Left colon (tissue), 2 donors: ENCODE data around the gene PLOD1. TPM values are rescaled to one million over a fixed set of nuclear protein-coding genes. Genes with fewer than 3 reads are reported as not detected.
"Not testable (repeated sequence)": the region's sequence is repeated elsewhere in the genome, so short reads cannot be mapped to it uniquely, and the experiment has no call there.

Source experiments
- ATAC-seq: fragments of 200-7000 bp; cut with Tn5 transposase; one replicate; pipeline ENCODE4 v1.9.1; 2020; ENCODE audit warnings: mild to moderate bottlenecking, moderate library complexity
- DNase-seq, 2 donors: peaks; one replicate each; pipeline ENCODE4 v3.0.0-alpha.2; 2020
- intact Hi-C, 2 donors: fragments of 100-400 bp; cut with DNase I in 1 of 2; cut with micrococcal nuclease in 1 of 2; formaldehyde crosslinking; loops; one replicate each; pipeline versions ENCODE4 v1.11.2 to v1.14.0; 2022; cut with DNase I, micrococcal nuclease
- total RNA-seq, 2 donors: library from RNA; stranded (reverse); fragmentation: NEBNext Ultra II Directional; extraction: Animal tissue kit (Norgen Biotek cat#: 25700); gene quantifications; one replicate each; pipeline ENCODE4 v1.2.1, GENCODE V29; 2021
- donor health status: DM: no; HTN: no; CAD: no.
- donor health status: DM: yes; HTN: yes; CAD: no.

The PLOD1 gene
- total RNA-seq, 2 donors from 2014 or later: 36.4 to 49.8 TPM

- no peak for DNase-seq
- no peak for ATAC-seq
- intact Hi-C loops: no loop called here
Measured at GRCh38 chr1:11985171-11985570, 50.7 kb downstream of the PLOD1 start.

DNA sequence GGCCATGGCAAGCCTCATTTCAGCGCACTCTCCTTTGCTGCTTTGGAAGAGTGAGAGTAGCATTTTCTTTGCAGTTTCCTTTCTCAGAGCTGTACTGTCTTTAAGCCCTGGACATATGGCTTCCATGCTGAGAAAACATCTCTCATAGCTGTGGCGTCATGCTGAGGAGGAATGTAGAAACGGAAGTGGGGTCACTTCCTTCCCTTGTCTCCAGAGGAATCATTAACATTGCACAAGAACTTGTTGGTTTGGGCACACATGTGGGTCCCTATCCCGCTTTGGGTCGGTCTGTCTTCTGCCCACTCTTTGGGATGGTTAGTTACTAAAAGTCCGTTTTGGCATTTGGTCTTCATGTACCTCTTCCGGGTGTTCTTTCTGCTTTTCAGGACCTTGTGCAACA is 51.3 kb downstream of the PLOD1 start:
- ATAC-seq: no peak
- no peak for DNase-seq
- intact Hi-C loops: no loop called here

DNA sequence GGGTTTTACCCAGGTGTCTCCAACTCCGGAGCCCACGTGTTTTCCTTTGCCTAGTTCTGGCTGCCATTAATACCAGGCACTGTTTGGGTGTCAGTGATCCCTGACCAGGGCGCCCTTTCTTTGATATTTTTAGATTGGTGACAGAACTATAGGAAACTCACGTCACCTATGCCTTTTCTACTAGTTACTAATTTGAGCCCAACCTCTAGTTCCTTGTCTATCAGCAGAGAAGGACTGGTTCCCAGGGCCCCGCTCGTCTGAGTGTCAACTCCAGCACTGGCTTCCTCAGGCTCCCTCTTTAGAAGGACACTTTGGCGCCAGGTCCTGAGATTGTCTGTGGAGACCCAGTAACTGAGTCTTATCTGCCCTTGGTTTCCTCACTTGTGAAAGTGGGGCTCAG is 55.2 kb downstream of the PLOD1 start:
- no peak for ATAC-seq
- DNase-seq: no peak
- intact Hi-C loops: no loop called here

DNA sequence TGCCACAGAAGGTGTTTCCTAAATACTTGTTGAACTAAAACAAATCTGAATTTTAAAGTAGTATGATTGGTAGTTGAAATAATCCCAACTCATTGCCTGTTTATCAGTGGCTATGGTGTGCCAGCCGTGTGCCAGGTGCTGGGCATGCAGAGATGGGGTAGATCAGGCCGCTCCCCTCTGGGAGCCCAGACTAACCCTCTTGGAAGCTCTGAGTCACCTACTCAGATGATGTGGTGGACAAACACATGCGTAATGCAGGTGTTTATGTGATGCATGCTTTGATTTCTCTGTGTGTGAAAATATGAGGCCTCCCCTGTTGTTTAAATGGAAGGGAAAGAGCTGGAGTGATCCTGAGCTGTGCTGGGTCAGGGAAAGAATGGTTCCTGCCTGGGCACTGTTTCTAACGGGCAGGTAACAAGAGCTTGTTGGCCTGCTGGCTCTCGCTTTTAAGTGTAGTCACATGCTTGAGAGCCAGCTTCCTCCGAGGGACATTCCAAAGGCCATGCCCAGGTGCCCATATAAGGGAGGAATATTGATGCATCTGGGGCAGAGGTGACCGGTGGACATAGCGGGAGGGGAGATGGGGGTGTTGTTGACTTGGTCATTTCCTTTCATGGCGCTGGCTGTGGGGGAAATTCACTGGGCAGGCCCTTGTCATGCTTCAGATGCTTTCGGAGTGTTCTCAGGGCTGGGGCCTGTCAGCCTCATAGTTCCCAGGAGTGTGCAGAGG is 56.0 kb downstream of the PLOD1 start:
- intact Hi-C loops: no loop called here
- ATAC-seq (peak; percentile 16), DNase-seq (no peak)

DNA sequence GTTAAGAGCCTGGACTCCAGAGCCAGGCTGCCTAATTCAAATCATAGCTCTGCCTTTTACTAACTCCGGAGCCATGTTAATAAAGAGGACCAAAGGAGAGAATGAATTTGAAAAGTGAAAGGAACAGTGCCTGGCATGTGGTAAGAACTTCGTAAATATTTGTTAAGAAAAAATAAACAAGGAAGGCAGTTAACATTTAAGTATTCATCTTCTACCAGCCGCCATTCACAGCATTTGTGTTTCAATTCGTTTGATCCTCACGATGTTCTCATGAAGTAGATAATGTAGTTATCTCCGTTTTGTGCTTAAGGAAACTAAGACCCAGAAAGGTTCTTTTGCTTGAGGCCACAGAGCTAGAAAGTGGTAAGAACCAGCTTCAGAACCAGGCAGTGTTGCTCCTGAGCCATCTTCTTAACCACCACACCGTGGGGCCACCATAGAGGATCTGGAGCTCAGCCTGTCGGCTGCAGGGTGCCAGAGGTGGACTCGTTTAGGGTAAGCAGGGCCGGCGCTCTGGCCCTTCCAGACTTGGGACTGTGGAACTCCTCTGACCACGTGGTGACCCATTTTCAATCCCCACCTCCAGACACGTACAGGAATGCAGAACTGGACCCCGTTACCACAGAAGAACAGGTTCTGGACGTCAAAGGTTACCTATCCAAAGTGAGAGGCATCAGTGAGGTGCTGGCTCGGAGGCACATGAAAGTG is 57.6 kb downstream of the PLOD1 start:
- ATAC-seq (no peak), DNase-seq (no peak)
- intact Hi-C loops: no loop called here

DNA sequence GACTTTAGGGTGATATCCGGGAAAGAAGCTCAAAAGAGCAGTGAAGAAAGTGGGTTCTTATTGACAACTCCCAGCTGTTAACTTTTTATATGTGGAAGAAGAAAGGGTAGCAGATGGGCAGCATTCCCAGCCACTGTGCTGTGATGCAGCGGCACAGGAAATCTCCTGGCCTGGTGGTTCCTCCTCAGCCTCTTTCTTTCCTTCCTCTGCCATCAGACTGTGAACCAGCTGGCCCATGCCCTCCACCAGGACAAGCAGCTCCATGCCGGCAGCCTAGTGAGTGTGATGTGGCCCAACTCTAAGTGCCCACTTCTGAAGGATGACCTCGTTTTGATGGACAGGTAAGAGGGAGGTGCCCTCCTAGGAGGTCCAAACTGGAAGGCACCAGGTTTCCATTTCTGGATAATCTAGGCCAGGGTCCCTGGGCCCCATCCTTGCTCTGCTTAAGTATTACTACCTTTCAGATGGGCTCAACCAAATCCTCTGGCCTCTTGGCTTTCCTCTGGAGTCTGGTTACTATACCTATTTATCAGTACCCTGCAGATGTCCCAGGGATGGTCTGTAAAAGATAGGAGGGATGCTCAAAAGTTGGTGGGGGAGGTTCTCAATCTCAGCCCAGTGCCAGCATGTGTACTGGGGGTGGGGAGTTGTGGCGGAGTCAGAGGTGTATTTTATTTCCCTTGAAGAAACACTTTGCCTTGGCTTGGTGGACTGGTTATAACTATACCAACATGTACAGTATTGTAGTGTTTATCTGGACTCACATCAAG is 62.7 kb downstream of the PLOD1 start:
- intact Hi-C loops: no loop called here
- no peak for DNase-seq
- no peak for ATAC-seq

DNA sequence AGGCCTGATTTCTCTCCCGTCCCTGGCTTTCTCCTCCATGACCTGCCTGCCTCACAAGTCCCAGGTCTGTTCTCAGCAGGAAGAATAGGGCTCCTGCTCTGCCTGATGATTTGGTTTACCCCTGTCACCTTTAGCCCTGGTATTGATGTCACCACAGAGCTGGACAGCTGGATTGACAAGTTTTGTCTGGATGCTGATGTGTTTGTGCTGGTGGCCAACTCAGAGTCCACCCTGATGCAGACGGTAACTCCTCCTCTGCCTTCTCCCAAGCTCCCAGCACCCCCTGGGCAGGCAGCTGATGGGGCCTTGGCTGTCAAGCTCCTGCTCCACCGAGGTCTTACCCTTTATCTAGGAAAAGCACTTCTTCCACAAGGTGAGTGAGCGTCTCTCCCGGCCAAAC is 64.1 kb downstream of the PLOD1 start:
- intact Hi-C loops: no loop called here
- DNase-seq: no peak
- no peak for ATAC-seq

DNA sequence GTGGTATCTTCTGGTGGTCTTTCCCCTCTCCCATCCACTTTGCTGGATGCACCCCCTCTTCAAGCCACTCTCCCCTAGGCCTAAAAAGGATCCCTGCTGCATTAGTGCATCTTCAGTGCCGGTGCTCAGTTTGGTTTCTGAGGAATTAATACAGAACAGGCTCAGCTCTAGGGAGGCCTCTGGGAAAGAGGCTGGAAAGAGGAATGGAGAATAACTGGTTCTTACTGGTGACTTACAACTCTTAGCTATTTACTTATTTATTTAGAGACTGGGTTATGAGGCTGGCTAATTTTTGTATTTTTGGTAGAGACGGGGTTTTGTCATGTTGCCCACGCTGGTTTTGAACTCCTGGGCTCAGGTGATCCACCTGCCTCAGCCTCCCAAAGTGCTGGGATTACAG is 64.7 kb downstream of the PLOD1 start:
- intact Hi-C loops: no loop called here
- DNase-seq (no peak), ATAC-seq (no peak)

GRCh38 chr1:12001249-12001917 is 66.9 kb downstream of the PLOD1 start:
- intact Hi-C loops: no loop called here
- ATAC-seq: no peak
- DNase-seq: peak in 1 of 2 donors; percentile 34

GRCh38 chr1:12001996-12002493 is 67.5 kb downstream of the PLOD1 start:
- ATAC-seq: peak; percentile 62

GRCh38 chr1:12003762-12004161 is 69.2 kb downstream of the PLOD1 start:
- DNase-seq (no peak), ATAC-seq (no peak)
- intact Hi-C loops: no loop called here

More at GRCh38 chr1:12001996-12002493, 67.5 kb downstream of the PLOD1 start:
- no peak for DNase-seq
- intact Hi-C loops: no loop called here

DNA sequence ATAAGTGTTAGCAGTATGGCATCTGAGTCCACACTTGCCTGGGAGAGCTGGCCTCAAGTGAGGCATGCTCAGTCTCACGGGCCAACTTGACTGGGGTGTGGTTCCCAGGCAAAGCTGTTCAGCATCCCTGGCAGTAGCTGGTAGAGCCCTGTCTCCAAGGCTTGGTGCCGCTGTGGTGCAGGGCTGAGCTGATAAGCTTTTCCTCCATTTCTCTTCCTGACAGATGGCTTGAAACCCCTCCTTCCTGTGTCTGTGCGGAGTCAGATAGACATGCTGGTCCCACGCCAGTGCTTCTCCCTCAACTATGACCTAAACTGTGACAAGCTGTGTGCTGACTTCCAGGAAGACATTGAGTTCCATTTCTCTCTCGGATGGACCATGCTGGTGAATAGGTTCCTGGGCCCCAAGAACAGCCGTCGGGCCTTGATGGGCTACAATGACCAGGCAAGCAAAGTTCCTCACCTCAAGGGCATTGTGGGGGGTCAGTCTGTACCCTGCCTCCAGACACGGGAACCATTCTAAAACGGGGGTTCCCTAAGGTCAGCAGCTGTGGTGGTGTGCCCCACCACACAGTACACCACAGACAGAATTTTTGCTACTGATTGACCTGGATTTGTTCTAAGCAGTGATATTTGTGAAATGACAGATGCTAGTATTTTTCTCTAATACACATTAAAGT is 71.1 kb downstream of the PLOD1 start:
- ATAC-seq (no peak), DNase-seq (no peak)
- intact Hi-C loops: no loop called here

- intact Hi-C loops: no loop called here
- ATAC-seq: no peak
- DNase-seq: no peak
Measured at GRCh38 chr1:12006167-12006921, 71.8 kb downstream of the PLOD1 start.

- DNase-seq: no peak
- no peak for ATAC-seq
- intact Hi-C loops: no loop called here
Measured at GRCh38 chr1:12007204-12007603, 72.7 kb downstream of the PLOD1 start.

- ATAC-seq, intact Hi-C loops, DNase-seq: not testable (repeated sequence)
Measured at GRCh38 chr1:12008355-12008754, 73.8 kb downstream of the PLOD1 start.

DNA sequence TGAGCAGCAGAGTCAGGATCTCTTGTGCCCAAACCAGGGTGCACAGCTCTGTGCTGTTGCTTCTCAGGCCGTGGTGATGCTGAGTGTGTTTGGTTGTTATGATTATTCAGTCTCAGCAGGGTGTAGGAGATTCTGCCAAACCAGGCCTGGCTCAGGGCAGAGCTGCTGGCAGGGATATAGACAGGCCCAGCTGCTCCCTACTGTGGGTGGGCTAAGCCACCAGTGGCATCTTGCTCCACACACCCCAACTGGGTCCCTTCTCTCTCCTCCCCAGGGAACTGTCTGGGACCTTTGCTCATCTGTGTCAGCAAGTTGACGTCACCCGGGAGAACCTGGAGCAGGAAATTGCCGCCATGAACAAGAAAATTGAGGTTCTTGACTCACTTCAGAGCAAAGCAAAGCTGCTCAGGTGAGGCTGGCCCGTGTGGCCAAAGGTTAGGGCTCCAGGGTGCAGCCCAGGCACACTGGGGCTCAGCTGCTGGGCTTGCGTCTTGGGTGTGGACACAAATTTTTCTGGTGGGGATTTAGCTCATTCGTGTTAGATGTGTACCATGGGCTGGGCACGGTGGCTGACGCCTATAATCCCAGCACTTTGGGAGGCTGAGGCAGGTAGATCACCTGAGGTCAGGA is 74.9 kb downstream of the PLOD1 start:
- ATAC-seq (peak; percentile 12), DNase-seq (no peak)
- intact Hi-C loops: no loop called here

- DNase-seq (no peak), ATAC-seq (no peak)
- intact Hi-C loops: no loop called here
Measured at GRCh38 chr1:12010746-12011570, 76.4 kb downstream of the PLOD1 start.
